ENCODE results near the gene CDYL.
A peak's percentile ranks its signal among the peaks of the same experiment; 100 is the strongest.

Gene CDYL

GRCh38 chr6:4774715-4775493 is 1.3 kb upstream of the CDYL start:
- DNase-seq (ENCODE audit: low read depth, low spot score) = peak; percentile 73

GRCh38 chr6:4775494-4776130 is 592 bp upstream of the CDYL start:
- DNase-seq (ENCODE audit: low read depth, low spot score) = peak; percentile 88

- DNase-seq (ENCODE audit: low read depth, low spot score) = no peak
These were observed 539 bp downstream of the CDYL start for GRCh38 chr6:4776493-4777393.

GRCh38 chr6:4777394-4777935 is 1.3 kb downstream of the CDYL start:
- no peak for DNase-seq (ENCODE audit: low read depth, low spot score)

GRCh38 chr6:4778086-4778485 is 1.9 kb downstream of the CDYL start:
- no peak for DNase-seq (ENCODE audit: low read depth, low spot score)

- peak; percentile 64 for DNase-seq (ENCODE audit: low read depth, low spot score)
These were observed 4.2 kb downstream of the CDYL start for GRCh38 chr6:4780360-4780812.

GRCh38 chr6:4781426-4781825 is 5.2 kb downstream of the CDYL start:
- DNase-seq (ENCODE audit: low read depth, low spot score) = no peak

- no peak for DNase-seq (ENCODE audit: low read depth, low spot score)
These were observed 5.9 kb downstream of the CDYL start for GRCh38 chr6:4781967-4782575.

GRCh38 chr6:4786996-4787395 is 10.8 kb downstream of the CDYL start:
- peak; percentile 41 for DNase-seq (ENCODE audit: low read depth, low spot score)

GRCh38 chr6:4788482-4788881 is 12.3 kb downstream of the CDYL start:
- peak; percentile 54 for DNase-seq (ENCODE audit: low read depth, low spot score)

- peak; percentile 54 for DNase-seq (ENCODE audit: low read depth, low spot score)
These were observed 12.9 kb downstream of the CDYL start for GRCh38 chr6:4788953-4789584.

GRCh38 chr6:4790158-4790899 is 14.1 kb downstream of the CDYL start:
- DNase-seq (ENCODE audit: low read depth, low spot score) = no peak

- peak; percentile 64 for DNase-seq (ENCODE audit: low read depth, low spot score)
These were observed 18.0 kb downstream of the CDYL start for GRCh38 chr6:4794140-4794707.

GRCh38 chr6:4797587-4797986 is 21.4 kb downstream of the CDYL start:
- DNase-seq (ENCODE audit: low read depth, low spot score) = no peak

GRCh38 chr6:4799912-4800311 is 23.7 kb downstream of the CDYL start:
- no peak for DNase-seq (ENCODE audit: low read depth, low spot score)

- DNase-seq (ENCODE audit: low read depth, low spot score) = no peak
These were observed 24.5 kb downstream of the CDYL start for GRCh38 chr6:4800662-4801061.

GRCh38 chr6:4801491-4802110 is 25.4 kb downstream of the CDYL start:
- DNase-seq (ENCODE audit: low read depth, low spot score) = no peak

GRCh38 chr6:4802312-4802935 is 26.2 kb downstream of the CDYL start:
- no peak for DNase-seq (ENCODE audit: low read depth, low spot score)

- peak; percentile 70 for DNase-seq (ENCODE audit: low read depth, low spot score)
These were observed 27.1 kb downstream of the CDYL start for GRCh38 chr6:4803343-4803744.
